GM23338 (cell line): Measurements from ENCODE around the gene TBC1D21.

Experiments
- CREB1 ChIP-seq: fragments of 250-450 bp; sonication (Bioruptor Pico); IDR thresholded peaks from 2 replicates; pipeline ENCODE4 v1.5.0; 2020; ENCODE audit warnings: low read depth, mild to moderate bottlenecking, moderate library complexity
- ETS1 ChIP-seq: IDR thresholded peaks from 2 replicates; pipeline ENCODE4 v1.6.1; 2016; ENCODE audit warnings: antibody characterized with exemption
- EZH2 ChIP-seq: fragments of 200-600 bp; sonication (generic); IDR thresholded peaks from one replicate; pipeline ENCODE4 v1.8.0; 2017; ENCODE audit warnings: antibody characterized with exemption, mild to moderate bottlenecking, low read depth; ENCODE audit not compliant: unreplicated experiment
- EZH2phosphoT487 ChIP-seq: fragments of 200-600 bp; sonication (generic); IDR thresholded peaks from one replicate; pipeline ENCODE4 v1.8.1; 2018; ENCODE audit warnings: antibody characterized with exemption; ENCODE audit not compliant: unreplicated experiment
- JUNB ChIP-seq: IDR thresholded peaks from one replicate; pipeline ENCODE4 v1.6.1; 2016; ENCODE audit warnings: antibody characterized with exemption; ENCODE audit not compliant: unreplicated experiment
- POLR2AphosphoS5 ChIP-seq: IDR thresholded peaks from 2 replicates; pipeline ENCODE4 v1.6.1; 2016; ENCODE audit warnings: antibody characterized with exemption, low read depth
- REST ChIP-seq: IDR thresholded peaks from one replicate; pipeline ENCODE4 v1.6.1; 2018; ENCODE audit warnings: antibody characterized with exemption; ENCODE audit not compliant: unreplicated experiment
- STAT1 ChIP-seq: IDR thresholded peaks from one replicate; pipeline ENCODE4 v1.6.1; 2016; ENCODE audit warnings: antibody characterized with exemption; ENCODE audit not compliant: unreplicated experiment
- ZNF114 ChIP-seq: fragments of 250-450 bp; sonication (Bioruptor Pico); IDR thresholded peaks from 2 replicates; pipeline ENCODE4 v1.5.0; 2020; ENCODE audit warnings: mild to moderate bottlenecking, moderate library complexity
- ZNF462 ChIP-seq: fragments of 250-450 bp; sonication (Bioruptor Pico); IDR thresholded peaks from 2 replicates; pipeline ENCODE4 v1.5.0; 2020; ENCODE audit warnings: mild to moderate bottlenecking, moderate library complexity
- TF ChIP-seq, protein P1 (sequence below), 2 experiments: fragments of 200-600 bp in 1 of 2; sonication (generic) in 1 of 2; conservative IDR thresholded peaks; 2 replicates each; pipeline versions ENCODE4 v1.5.1 to v1.6.1; 2016 to 2017; ENCODE audit warnings: antibody characterized with exemption in 2 of 2, low read depth in 2 of 2, mild to moderate bottlenecking in 2 of 2, moderate library complexity in 1 of 2

GRCh38 chr15:73918784-73919183 lies 45.4 kb downstream of the TBC1D21 start:
- TF ChIP-seq, protein P1, sequence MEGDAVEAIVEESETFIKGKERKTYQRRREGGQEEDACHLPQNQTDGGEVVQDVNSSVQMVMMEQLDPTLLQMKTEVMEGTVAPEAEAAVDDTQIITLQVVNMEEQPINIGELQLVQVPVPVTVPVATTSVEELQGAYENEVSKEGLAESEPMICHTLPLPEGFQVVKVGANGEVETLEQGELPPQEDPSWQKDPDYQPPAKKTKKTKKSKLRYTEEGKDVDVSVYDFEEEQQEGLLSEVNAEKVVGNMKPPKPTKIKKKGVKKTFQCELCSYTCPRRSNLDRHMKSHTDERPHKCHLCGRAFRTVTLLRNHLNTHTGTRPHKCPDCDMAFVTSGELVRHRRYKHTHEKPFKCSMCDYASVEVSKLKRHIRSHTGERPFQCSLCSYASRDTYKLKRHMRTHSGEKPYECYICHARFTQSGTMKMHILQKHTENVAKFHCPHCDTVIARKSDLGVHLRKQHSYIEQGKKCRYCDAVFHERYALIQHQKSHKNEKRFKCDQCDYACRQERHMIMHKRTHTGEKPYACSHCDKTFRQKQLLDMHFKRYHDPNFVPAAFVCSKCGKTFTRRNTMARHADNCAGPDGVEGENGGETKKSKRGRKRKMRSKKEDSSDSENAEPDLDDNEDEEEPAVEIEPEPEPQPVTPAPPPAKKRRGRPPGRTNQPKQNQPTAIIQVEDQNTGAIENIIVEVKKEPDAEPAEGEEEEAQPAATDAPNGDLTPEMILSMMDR (conservative IDR thresholded peaks at IDR 0.05; ENCODE audit: low read depth in 2 of 2) = no peak
- TF ChIP-seq POLR2AphosphoS5 (no peak), REST (no peak), EZH2phosphoT487 (no peak), EZH2 (no peak), JUNB (no peak), ZNF462 (CRISPR knock-in tag) (no peak), STAT1 (no peak), ZNF114 (CRISPR knock-in tag) (no peak), CREB1 (CRISPR knock-in tag) (no peak), ETS1 (no peak)
